Stomach smooth muscle (tissue), 2 donors: ENCODE measurements around the gene PAWR.

Source experiments
- H3K27ac ChIP-seq: one replicate; pipeline ENCODE4 v1.7.0; 2013; ENCODE audit warnings: mild to moderate bottlenecking, low read length, inconsistent platforms
- H3K27me3 ChIP-seq, 2 donors: one replicate each; pipeline ENCODE4 v1.7.0; 2013; ENCODE audit warnings: low read length in 2 of 2; ENCODE audit not compliant: insufficient read depth in 2 of 2, control insufficient read depth in 1 of 2
- H3K36me3 ChIP-seq, 2 donors: one replicate each; pipeline ENCODE4 v1.7.0; 2013; ENCODE audit warnings: low read length in 2 of 2; ENCODE audit not compliant: control insufficient read depth in 2 of 2, insufficient read depth in 2 of 2
- H3K4me1 ChIP-seq: one replicate; pipeline ENCODE4 v1.7.0; 2013; ENCODE audit warnings: low read length; ENCODE audit not compliant: control insufficient read depth, insufficient read depth
- H3K4me3 ChIP-seq, 2 donors: one replicate each; pipeline ENCODE4 v1.7.0; 2013; ENCODE audit warnings: low read length in 2 of 2
- H3K9ac ChIP-seq, 2 donors: one replicate each; pipeline ENCODE4 v1.7.0; 2013; ENCODE audit warnings: low read length in 2 of 2, mild to moderate bottlenecking in 1 of 2
- H3K9me3 ChIP-seq, 2 donors: one replicate each; pipeline ENCODE4 v1.7.0; 2013; ENCODE audit warnings: low read length in 2 of 2; ENCODE audit not compliant: control insufficient read depth in 2 of 2
- donor health status: healthy.
- donor health status: Pancreatic carcinoma.

The PAWR gene, protein sequence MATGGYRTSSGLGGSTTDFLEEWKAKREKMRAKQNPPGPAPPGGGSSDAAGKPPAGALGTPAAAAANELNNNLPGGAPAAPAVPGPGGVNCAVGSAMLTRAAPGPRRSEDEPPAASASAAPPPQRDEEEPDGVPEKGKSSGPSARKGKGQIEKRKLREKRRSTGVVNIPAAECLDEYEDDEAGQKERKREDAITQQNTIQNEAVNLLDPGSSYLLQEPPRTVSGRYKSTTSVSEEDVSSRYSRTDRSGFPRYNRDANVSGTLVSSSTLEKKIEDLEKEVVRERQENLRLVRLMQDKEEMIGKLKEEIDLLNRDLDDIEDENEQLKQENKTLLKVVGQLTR

DNA sequence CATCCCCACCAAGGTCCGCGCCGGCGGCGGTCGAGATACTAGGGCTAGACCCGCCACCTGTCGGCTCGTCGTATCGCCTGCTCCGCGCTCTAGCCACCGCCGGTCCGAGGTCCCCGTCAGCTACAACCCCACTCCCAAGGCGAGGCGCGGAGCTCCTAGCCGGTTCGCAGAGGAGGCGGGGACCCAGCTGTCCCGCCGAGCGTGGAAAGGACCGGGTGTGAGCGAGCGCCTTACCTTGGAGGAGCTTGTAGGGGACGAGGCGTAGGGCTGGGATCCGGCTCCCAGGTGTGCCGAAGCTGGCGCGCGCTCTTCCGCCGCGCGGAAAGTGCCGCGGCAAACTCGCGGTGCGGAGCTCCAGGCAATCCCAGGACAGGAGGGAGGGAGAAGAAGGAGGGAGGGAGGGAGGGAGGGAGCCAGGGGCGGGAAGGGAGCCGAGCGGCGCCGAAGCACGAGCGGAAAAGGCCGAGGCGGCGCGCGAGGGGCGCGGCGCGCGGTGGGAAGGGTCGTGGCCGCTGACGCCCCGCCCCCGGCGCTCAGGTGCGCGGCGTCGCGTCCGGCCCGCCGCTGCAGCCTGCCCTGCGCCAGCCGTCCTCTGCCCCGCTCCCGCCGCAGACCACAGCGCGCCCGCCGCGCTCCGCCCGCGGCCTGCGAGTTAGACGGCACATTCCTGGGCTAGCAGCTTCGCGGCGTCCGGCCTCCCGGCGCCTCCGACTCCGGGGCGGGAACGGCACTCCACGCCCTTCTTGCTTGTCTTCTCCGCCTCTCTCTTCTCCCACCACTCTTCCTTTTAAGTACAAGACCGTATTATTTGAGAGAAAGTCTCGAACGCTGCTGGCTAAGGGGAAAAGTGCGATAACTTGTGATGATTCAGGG lies at the start of gene PAWR:
TSS of gene PAWR (minus strand) at position 327 of the 873 bp plus-strand sequence. CDS start 720 bp downstream, outside the sequence.
- H3K27ac ChIP-seq = peak within 1 kb of the TSS; percentile 53
- H3K9ac ChIP-seq = peak within 1 kb of the TSS; percentile 66 to 68
- H3K36me3 ChIP-seq = no peaks in the 10 kb centered on the region
- H3K27me3 ChIP-seq = no peaks in the 10 kb centered on the region
- H3K4me1 ChIP-seq = peaks cover 9% of the 10 kb centered on the region
- no peaks in the 10 kb centered on the region for H3K9me3 ChIP-seq
- peak within 1 kb of the TSS; percentile 83 to 84 for H3K4me3 ChIP-seq

DNA sequence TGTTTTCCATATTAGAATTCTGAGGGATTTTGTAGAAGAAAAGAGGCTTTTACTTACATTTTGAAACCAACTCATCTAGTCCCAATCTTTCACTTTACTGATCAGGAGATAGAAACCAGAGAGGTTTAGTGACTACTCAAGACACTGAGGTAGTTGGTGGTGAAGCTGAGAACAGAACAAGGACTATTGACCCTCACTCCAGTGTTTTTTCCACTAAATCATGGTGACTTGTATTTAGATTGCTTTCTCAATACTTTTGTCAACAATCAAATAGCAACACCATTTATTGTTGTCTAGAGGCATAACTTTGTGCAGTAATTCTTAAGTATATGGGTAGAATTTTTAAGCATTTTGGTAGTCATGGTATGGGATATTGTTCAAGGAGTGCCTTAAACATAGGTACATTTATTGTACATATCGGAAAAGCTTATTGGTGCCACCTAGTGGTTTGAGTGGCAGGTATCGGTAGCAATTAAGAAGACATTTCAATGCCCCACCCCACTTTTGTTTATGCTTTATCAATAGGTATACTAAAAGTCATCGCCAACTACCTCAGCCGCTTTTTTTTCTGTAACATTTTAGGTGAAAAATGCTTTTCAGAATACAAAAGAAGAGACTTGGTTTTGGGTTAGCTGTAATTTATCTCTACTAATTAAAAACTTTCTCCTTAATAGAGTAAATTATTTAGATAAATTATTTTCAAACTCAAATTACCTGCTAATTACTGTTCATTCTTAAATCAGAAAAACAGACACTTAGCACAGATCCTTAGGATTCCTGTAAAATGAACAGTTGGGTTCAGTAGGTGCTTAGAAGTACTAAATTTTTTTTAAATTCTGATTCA lies 47.3 kb upstream of the PAWR start:
- H3K9ac ChIP-seq = no peak overlapping the region
- no peaks in the 10 kb centered on the region for H3K27me3 ChIP-seq
- H3K9me3 ChIP-seq = no peaks in the 10 kb centered on the region
- no peak overlapping the region for H3K4me3 ChIP-seq
- H3K4me1 ChIP-seq = no peaks in the 10 kb centered on the region
- no peaks in the 10 kb centered on the region for H3K36me3 ChIP-seq
- H3K27ac ChIP-seq = no peak overlapping the region

DNA sequence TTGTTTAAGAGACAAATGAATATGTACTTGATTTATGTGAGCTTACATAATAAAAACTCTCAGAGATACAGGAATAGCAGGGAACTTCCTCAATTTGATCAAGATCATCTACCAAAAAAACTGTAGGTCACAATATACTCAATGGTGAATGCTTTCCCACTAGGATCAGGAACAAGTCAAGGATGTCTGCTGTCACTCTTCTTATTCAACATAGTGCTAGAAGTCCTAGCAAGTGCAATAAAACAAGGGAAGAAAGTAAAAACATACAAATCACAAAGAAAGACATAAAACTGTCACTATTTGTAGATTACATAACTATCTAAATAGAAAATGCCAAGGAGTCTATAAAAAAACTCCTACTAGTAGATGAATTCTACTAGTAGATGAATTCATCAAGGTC lies 41.9 kb upstream of the PAWR start:
- Histone ChIP-seq H3K27me3 (no peaks in the 10 kb centered on the region), H3K4me3 (no peak overlapping the region), H3K9ac (no peak overlapping the region), H3K36me3 (no peaks in the 10 kb centered on the region), H3K9me3 (no peaks in the 10 kb centered on the region), H3K27ac (no peak overlapping the region), H3K4me1 (no peaks in the 10 kb centered on the region)

DNA sequence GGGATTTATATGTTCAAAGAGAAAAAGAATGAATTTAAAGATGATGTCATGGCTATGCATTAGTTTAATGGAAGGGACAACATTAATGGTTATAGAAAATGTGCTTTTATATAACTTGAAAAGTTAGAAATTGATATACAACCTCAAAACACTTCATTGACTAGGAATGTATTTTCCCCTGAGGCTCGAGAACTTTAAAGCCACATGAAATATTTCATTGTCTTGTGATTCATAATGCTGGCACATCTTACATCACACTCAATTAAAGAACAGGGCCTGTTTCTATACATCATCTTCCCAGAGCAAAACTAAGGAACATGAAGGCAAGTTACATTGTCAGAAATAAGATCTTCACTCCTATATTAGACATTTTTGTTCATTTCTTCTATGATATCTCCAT lies 35.2 kb upstream of the PAWR start:
- no peak overlapping the region for H3K9ac ChIP-seq
- no peaks in the 10 kb centered on the region for H3K36me3 ChIP-seq
- H3K27me3 ChIP-seq = no peaks in the 10 kb centered on the region
- H3K9me3 ChIP-seq = no peaks in the 10 kb centered on the region
- no peak overlapping the region for H3K4me3 ChIP-seq
- no peak overlapping the region for H3K27ac ChIP-seq
- H3K4me1 ChIP-seq = no peaks in the 10 kb centered on the region

DNA sequence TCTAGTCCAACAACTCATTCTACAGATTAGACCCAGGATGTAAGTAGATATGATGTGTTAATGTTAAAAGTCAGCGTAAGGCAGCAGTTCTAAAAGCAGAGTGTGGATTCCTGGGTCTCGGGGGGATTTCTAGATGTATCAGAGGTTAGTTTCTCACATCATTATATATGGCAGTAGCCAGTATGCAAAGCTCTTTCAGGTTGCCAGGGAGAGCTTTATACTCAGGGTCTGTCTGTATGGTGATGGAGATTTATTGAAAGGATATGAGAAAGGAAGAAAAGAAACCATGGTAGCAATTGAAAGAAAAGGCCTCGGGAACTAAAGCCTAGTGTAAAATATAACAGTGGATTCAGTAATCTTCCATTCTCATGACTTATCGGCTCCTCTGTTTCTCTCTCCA lies 26.2 kb upstream of the PAWR start:
- Histone ChIP-seq H3K9ac (no peak overlapping the region), H3K9me3 (no peaks in the 10 kb centered on the region), H3K27me3 (no peaks in the 10 kb centered on the region), H3K4me1 (no peaks in the 10 kb centered on the region), H3K27ac (no peak overlapping the region), H3K4me3 (no peak overlapping the region), H3K36me3 (no peaks in the 10 kb centered on the region)

DNA sequence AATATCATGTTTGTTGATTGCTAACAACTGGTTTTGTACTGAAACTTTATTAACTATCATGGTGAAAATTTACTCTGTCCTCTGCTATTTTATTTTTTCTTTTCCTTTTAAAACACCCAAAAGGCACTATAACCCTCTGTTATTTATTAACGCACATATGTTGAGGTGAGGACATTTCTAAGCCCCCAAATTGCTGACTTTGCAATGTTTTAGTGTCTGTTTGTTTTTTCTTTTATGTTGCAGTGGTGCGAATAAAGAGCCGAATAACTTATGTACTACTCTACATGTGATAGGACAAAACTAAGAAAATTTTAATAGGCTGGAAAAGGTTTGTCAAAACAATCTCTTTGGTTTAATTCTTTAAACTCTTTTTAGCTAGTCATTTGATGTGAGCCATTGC lies 24.5 kb upstream of the PAWR start:
- no peak overlapping the region for H3K4me3 ChIP-seq
- H3K27ac ChIP-seq = no peak overlapping the region
- H3K4me1 ChIP-seq = no peaks in the 10 kb centered on the region
- H3K27me3 ChIP-seq = no peaks in the 10 kb centered on the region
- H3K9ac ChIP-seq = no peak overlapping the region
- H3K36me3 ChIP-seq = no peaks in the 10 kb centered on the region
- no peaks in the 10 kb centered on the region for H3K9me3 ChIP-seq

DNA sequence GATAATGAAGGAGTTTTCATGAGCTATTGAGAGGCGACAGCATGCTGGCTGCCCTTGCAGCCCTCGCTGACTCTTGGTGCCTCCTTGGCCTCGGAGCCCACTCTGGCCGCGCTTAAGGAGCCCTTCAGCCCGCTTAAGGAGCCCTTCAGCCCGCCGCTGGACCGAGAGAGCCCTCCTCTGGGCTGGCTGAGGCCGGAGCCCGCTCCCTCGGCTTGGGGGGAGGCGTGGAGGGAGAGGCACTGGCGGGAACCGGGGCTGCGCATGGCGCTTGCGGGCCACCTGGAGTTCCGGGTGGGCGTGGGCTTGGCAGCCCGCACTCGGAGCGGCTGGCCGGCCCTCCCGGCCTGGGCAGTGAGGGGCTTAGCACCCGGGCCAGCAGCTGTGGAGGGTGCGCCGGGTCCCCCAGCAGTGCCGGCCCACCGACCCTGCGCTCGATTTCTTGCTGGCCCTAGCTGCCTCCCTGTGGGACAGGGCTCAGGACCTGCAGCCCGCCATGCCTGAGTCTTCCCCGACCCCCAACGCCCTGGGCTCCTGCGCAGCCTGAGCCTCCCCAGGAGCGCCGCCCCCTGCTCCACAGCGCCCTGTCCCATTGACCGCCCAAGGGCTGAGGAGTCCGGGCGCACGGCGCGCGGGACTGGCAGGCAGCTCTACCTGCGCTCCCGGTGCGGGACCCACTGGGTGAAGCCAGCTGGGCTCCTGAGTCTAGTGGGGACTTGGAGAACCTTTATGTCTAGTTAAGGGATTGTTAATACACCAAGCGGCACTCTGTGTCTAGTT lies 20.1 kb upstream of the PAWR start:
- Histone ChIP-seq H3K9ac (no peak overlapping the region), H3K4me1 (no peaks in the 10 kb centered on the region), H3K27ac (no peak overlapping the region), H3K36me3 (no peaks in the 10 kb centered on the region), H3K27me3 (no peaks in the 10 kb centered on the region), H3K9me3 (no peaks in the 10 kb centered on the region), H3K4me3 (no peak overlapping the region)

DNA sequence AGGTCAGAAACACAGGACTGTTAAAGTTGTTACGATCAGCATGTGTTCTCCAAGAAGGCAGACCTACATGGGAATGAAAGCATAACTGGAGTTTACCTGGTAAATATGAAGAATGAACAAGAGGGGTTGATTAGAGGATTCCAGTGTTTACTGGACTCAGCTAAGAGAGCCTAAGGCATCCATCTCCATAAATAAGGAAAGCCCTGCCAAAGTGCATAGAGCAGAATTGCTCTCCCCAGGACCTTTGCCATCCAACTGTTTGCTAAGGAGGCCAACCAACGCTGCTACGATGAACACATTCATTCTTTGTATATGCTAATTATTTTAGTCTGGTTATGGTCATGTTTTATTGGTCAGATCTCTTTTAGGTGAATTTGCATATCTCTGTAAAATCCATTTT lies 17.1 kb upstream of the PAWR start:
- H3K4me3 ChIP-seq = no peak overlapping the region
- no peaks in the 10 kb centered on the region for H3K27me3 ChIP-seq
- H3K36me3 ChIP-seq = no peaks in the 10 kb centered on the region
- H3K27ac ChIP-seq = no peak overlapping the region
- H3K9me3 ChIP-seq = no peaks in the 10 kb centered on the region
- H3K9ac ChIP-seq = no peak overlapping the region
- no peaks in the 10 kb centered on the region for H3K4me1 ChIP-seq

DNA sequence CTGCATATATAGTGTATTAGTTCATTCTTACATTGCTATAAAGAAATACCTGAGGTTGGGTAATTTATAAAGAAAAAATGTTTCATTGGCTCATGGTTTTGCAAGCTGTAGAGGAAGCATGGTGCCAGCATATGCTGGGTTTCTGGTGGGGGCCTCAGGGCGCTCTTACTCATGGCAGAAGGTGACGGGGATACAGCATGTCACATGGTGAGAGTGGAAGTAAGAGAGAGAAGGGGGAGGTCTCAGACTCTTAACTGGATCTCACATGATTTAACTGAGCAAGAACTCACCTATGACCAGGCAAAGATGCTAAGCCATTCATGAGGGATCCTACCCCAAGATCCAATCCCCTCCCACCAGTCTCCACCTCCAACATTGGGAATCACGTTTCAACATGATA lies 15.9 kb upstream of the PAWR start:
- no peaks in the 10 kb centered on the region for H3K27me3 ChIP-seq
- no peaks in the 10 kb centered on the region for H3K4me1 ChIP-seq
- no peak overlapping the region for H3K4me3 ChIP-seq

DNA sequence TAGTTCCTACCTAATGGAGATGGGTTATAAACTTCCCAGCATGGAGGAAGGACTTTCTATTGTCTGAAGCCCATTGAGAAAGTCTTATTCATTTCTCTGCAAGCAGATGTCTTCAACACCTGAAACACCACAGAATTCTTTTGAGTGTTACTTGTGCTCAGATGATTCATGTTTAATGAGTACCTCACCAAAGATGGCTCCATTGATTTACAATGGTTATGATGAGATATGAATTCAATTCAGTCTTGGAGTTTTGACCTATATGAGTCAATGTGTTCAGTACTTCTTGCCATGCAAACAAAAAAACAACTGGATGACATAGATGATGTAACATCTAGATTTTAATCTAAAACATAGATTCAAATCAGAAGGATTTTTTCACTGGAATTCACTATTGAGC lies 15.4 kb upstream of the PAWR start:
- no peaks in the 10 kb centered on the region for H3K4me1 ChIP-seq
- no peaks in the 10 kb centered on the region for H3K27me3 ChIP-seq
- H3K9me3 ChIP-seq = no peaks in the 10 kb centered on the region
- H3K4me3 ChIP-seq = no peak overlapping the region
- no peak overlapping the region for H3K9ac ChIP-seq
- H3K27ac ChIP-seq = no peak overlapping the region
- H3K36me3 ChIP-seq = no peaks in the 10 kb centered on the region

More for the DNA sequence above, 15.9 kb upstream of the PAWR start:
- no peak overlapping the region for H3K27ac ChIP-seq
- H3K9me3 ChIP-seq = no peaks in the 10 kb centered on the region
- no peak overlapping the region for H3K9ac ChIP-seq
- H3K36me3 ChIP-seq = no peaks in the 10 kb centered on the region
